GM18951 (cell line): ENCODE measurements around the gene PKD1L1.

Experiments
- POLR2A ChIP-seq: IDR thresholded peaks from 4 replicates; pipeline ENCODE4 v1.6.1; 2011; ENCODE audit warnings: mild to moderate bottlenecking; ENCODE audit not compliant: insufficient read length, insufficient read depth; ENCODE audit errors: extremely low read depth
- in situ Hi-C: fragments of 300-500 bp; cut with MboI; formaldehyde crosslinking; loops from one replicate; pipeline ENCODE4 v1.12.0; 2022; ENCODE audit warnings: low sequenced_read_pairs, mixed read lengths, inconsistent platforms; ENCODE audit not compliant: unreplicated experiment

The PKD1L1 gene

GRCh38 chr7:47787249-47788069 lies 160.8 kb downstream of the PKD1L1 start:
- in situ Hi-C loops: no loop called here

DNA sequence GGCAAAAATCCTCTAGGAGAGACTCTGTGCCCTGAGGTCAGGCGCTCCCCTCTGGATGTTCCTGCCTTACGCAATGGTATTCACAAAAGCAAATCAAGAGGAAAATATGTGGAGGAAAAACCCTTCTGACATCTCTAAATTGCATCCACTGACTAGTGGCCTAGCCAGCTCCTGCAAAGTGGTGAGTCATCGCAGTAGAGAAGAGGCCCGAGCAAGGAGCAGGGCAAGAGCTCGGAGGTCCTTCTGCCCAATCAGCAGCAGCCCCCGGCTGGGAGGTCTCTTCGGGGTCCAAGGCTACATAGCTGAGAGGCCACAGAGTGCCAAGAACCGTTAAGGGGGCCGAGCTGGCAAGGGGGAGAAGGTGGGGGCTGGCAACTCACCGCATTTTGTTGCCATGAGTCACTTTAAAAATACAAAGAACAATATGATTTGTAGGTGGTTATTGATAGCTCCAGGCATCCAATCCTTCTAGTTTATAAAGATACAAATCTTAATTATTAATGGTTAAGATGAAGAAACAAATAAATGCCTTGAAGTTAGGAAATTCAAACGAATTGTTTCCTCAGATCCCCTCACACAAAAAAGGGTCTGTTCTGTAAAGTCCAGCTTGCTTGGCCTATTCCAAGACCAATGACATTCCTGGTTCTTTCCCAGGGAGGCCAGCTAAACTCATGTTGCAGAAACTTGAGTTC lies 161.6 kb downstream of the PKD1L1 start:
- no peak for TF ChIP-seq POLR2A
- in situ Hi-C loops: no loop called here

More at GRCh38 chr7:47787249-47788069, 160.8 kb downstream of the PKD1L1 start:
- TF ChIP-seq POLR2A: no peak

DNA sequence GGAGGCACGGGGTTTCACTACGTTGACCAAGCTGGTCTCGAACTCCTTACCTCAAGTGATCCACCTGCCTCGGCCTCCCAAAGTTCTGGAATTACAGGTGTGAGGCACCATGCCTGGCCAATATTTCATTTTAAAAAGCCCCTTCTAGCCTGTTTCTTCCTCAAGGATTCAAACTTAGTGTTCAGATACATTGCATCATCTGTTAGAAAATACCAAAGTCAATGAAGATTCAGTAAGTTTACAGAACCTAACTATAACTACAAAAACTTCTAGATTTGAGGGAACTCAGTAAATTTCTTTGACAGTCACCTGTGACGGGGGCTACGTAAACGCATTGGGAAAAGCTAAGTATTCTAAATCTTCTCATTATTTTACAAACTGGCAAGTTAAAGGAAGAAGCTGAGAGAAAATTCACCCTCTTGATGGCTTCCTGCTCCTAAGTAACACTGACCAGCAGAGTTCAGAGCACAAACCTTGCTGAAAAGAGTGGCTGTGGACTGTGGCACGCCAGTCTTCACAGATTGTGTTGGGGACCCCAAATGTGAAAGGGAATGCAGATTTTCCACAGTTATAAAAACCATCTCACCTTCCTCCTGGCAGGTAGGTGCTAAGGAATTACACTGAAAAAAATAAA lies 162.2 kb downstream of the PKD1L1 start:
- no peak for TF ChIP-seq POLR2A
- in situ Hi-C loops: no loop called here

- in situ Hi-C loops: no loop called here
- no peak for TF ChIP-seq POLR2A
Observed at GRCh38 chr7:47783456-47784223, 164.6 kb downstream of the PKD1L1 start.

DNA sequence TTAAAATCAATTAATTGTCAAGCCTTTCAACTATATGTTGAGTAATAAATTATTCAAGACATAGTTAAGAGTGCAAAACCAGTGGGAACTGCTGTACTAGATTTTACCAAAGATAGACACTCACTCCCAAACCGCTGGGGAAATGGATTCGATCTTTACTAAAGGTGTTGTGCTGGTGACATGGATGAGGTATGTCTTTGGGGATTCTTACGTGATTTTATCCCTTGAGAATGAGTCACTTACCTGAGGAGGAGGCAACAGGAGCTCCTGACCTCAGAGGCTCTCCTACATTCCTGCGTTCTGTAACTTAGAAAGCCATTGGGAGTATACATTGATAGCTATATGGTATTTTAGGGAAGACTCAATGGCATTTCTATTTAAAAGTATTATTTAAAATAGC lies 165.5 kb downstream of the PKD1L1 start:
- no peak for TF ChIP-seq POLR2A
- in situ Hi-C loops: no loop called here

- TF ChIP-seq POLR2A: no peak
- in situ Hi-C loops: no loop called here
Observed at GRCh38 chr7:47782022-47782421, 166.2 kb downstream of the PKD1L1 start.

DNA sequence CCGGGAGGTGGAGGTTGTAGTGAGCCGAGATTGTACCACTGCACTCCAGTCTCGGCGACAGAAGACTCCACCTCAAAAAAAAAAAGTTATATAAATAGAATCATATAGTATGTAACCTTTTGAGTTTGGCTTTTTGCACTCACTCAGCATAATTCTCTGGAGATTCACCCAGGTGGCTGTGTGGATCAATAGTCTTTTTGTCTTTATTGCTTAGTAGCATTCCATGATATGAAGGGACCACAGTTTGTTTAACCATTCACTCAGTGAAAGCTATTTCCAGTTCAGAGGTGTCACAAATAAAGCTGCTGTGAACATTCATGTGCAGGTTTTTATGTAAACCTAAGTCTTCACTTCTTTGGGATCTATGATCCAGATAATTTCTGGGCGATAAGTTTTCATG lies 167.7 kb downstream of the PKD1L1 start:
- no peak for TF ChIP-seq POLR2A
- in situ Hi-C loops: no loop called here

DNA sequence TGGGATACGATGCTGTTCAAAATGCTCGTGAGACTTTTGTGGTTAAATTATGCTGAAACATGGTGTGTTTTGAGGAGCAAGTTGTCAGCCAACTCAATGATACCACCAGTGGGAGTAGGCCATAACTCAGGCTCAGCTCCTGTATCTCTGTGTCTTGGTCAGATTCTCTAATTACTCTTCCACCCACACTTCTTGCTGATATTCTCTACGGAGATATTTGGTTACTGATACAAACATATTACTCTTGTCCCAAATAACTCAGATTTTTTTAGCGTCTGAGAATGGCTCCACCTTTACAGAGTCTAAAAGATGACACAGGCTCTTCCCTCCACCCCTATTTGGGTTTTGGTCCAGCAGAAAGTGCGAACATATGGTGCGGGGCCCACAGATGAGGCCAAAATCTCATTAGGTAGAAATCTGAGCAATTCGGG lies 168.9 kb downstream of the PKD1L1 start:
- TF ChIP-seq POLR2A: no peak
- in situ Hi-C loops: no loop called here

DNA sequence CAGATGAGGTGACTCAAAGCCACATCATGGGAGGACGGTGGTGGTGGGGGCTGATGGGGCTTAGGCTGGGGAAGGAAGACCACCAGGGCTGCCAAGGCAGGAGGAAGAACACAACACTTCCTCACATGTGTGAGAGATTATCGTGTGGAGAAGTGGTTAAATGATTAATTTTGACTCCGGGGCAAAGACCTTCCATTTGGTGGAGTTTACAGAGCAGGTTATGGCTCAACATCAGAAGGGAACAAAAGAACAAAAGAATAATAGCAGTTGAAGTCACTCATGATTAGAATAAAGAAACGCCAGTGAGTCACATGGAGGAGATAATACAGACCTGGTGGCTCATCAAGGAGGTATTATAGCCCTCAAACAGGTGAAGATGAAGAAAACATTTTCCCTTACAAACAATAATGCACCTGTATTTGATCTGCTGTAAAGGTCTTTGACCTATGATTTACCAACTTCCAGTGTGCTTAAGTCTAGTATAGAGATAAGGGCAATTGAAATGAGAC lies 170.1 kb downstream of the PKD1L1 start:
- in situ Hi-C loops: no loop called here
- no peak for TF ChIP-seq POLR2A

DNA sequence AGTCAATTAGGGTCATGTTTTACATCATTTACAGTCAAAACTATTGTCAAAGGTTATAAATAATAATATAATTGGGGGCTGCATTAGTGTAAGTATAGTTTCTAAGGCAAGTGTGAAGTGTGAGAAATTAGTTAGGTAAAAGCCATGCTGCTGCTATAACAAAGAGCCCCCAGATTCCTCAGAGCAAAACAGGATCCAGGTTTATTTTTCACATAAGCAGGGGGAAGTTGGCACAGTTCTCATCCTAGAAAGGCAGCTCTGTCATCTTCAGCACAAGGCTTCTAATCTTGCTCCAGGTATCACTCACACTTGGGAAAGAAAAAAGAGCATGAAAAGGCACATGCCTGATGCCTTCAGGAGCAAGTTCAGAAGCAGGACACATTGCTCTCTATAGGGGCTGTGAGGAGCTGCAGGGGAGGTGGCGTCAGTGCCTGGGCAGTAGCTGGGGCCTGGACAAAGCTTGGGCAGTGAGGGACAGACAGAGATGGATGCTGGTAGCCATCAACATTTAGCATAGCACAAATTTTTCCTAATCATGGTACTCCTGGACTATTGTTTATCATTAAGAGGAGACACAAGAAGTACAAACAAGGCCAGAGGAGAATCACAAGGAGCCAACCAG lies 170.6 kb downstream of the PKD1L1 start:
- no peak for TF ChIP-seq POLR2A
- in situ Hi-C loops: no loop called here

DNA sequence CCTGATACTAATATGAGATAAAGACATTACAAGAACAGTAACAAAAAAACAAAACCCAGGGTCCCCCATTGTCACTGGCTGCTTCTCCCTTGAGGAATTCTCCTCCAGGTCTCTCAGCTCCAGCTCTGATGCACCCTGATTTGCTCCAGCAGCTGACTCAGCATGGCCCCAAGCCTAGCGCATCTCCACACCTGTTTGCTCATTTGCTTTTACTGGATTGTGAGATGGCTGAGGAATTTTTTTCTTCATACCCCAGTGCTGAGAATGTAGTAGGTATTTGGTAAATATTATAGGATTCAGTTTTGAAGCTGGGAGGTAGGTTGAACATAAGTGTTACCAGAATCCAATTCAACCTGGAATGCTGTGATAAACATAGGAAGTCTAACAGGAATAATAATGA lies 171.9 kb downstream of the PKD1L1 start:
- in situ Hi-C loops: no loop called here
- TF ChIP-seq POLR2A: no peak

GRCh38 chr7:47775238-47775637 lies 173.0 kb downstream of the PKD1L1 start:
- in situ Hi-C loops: no loop called here
- no peak for TF ChIP-seq POLR2A
